ENCODE data around the gene SDR42E2.

GRCh38 chr16:22206842-22207714 is 44.8 kb downstream of the SDR42E2 start:
- no peak for TF ChIP-seq CTCF (IDR thresholded peaks at IDR 0.05; ENCODE audit: insufficient read depth, low read length, poor library complexity, severe bottlenecking)
- no peak for TF ChIP-seq EZH2phosphoT487 (conservative IDR thresholded peaks at IDR 0.05; ENCODE audit: low read length)

Data from SU-DHL-6 (cell line).